ENCODE results near the gene KRTAP4-3.
"Not testable (repeated sequence)": the region's sequence is repeated elsewhere in the genome, so short reads cannot be mapped to it uniquely, and the experiment has no call there.

KRTAP4-3 gene

DNA sequence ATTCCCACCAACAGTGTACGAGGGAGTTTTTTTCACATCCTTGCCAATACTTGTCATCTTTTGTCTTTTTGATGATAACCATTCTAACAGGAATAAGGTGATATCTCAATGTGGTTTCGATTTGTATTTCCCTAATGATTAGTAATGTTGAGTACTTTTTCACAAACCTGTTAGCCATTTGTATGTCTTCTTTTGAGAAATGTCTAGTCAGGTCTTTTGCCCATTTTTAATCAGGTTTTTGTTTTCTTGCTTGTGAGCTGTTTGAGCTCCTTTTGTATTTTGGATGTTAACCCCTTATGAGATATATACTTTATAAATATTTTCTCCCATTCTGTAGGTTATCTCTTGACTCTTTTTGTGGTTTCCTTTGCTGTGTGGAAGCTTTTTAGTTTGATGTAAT, 16.5 kb downstream of the KRTAP4-3 start:
- DNase-seq (ENCODE audit: low read depth): no peak

DNA sequence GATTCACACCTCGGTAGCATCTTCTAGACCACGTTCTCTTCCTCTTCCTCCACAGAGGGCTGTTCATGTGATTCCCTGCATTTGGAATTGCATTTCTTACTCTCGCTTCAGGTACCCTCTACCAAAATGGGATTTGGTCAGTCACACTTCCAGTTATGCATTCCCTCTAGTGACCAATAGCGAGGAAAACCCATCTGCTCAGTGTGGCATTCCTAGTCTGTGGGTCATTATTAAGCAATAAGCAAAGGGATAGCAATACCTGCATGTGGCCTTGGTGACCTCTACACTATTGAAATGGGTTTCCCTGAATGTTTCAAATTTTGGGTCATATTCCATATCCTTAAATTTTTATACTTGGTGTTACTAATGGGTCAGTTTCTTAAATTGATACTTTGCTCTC, 18.0 kb downstream of the KRTAP4-3 start:
- no peak for DNase-seq (ENCODE audit: low read depth)

DNA sequence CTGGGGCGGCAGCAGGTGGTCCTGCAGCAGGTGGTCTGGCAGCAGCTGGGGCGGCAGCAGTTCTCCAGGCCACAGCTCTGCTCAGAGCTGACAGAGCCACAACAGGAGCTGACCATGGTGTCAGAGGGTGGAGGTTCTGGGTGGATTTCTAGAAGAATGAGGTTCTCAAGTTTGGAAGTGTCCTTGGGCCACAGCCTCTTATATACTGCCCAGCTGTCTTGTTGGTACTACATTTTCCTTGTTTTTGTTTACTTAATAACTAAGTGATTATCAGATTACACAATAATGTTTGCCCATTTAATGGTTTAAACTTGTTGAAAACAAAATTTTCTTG, 18.4 kb downstream of the KRTAP4-3 start, which contains the start of gene KRTAP4-5:
Gene KRTAP4-5 (minus strand): TSS at position 174 of the 334 bp plus-strand sequence. CDS start 58 bp downstream, at position 116.
- no peak for DNase-seq (ENCODE audit: low read depth)

DNA sequence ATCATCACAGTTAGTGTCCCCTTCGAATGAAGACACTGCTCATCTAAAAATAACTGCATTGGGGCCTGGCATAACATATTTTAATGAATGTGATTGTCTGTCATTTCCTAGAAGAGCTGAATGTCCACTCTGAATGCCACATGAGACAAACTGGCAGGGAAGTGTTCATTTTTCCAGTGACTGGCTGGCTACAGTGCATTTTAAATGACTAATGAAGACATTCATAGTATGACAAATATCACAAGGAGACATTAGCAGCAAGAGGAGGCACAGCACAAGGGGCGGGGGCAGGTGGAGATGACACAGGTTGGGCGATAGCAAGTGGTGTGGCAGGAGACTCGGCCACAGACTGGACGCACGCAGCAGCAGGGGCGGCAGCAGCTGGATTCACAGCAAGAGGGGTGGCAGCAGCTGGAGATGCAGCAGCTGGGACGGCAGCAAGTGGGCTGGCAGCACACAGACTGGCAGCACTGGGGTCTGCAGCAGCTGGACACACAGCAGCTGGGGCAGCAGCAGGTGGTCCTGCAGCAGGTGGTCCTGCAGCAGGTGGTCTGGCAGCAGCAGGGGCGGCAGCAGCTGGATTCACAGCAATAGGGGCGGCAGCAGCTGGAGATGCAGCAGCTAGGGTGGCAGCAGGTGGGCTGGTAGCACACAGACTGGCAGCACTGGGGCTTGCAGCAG, 18.9 kb downstream of the KRTAP4-3 start:
- not testable (repeated sequence) for DNase-seq (ENCODE audit: low read depth)

DNA sequence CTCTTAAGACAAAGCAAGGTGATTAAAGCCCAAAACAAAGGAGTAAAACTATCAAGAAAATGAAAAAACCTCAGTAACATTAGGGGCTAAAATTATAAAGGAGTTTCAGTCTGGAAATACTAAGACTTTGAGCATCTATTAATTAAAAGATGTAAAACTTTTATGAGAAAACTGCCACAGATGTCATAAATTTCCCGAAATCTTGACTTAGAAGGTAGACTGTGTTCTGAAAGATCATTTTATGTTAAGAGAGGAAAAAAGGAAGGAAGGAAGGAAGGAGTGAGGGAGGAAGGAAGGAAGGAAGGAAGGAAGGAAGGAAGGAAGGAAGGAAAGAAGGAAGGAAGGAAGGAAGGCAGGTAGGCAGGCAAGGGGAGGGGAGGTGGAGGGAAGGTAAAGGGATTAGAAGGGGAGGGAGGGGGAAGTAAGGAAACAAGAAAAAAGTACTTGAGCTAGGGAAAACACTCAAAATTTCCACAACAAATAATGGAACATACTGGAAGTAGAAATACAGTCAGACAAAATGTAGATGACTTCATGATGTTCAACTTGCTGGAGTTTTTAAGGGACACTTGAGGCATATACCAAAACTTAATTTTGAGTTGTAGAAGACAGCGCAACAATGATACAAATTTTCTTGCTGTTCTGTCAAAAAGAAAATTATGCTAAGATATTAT, 20.4 kb downstream of the KRTAP4-3 start:
- no peak for DNase-seq (ENCODE audit: low read depth)

DNA sequence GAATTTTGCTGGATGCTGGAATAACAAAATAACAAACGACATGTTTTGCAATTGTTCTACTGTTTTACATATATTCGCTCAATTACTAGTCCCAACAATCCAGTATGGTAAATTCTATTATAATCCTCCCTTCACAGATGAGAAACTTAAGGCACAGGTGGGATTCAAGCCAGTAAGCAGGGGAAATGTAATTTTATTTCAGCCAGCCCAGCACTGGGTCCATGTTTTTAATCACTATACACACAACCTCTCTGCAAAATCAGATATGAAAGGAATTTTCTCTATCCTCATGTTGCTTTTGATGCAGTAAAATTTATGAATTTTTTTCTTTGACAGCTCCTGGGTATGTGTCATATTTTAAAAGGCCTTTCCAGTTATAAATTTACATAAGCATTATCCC, 22.8 kb downstream of the KRTAP4-3 start:
- no peak for DNase-seq (ENCODE audit: low read depth)

DNA sequence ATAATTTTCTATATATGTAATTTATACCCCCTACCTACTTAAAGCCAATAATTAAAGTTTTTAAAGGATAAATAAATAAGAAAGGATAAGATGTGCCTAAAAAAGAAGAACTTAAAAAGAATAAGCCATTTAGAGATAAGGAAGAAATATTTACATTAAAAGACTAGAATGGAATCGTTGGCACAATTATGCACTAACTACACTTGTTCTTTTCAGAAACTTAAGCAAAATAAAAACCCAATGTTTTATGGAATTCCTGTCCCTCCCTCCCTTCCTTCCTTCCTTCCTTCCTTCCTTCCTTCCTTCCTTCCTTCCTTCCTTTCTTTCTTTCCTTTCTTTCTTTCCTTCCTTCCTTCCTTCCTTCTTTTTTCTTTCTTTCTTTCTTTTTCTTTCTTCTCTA, 23.2 kb downstream of the KRTAP4-3 start:
- no peak for DNase-seq (ENCODE audit: low read depth)

DNA sequence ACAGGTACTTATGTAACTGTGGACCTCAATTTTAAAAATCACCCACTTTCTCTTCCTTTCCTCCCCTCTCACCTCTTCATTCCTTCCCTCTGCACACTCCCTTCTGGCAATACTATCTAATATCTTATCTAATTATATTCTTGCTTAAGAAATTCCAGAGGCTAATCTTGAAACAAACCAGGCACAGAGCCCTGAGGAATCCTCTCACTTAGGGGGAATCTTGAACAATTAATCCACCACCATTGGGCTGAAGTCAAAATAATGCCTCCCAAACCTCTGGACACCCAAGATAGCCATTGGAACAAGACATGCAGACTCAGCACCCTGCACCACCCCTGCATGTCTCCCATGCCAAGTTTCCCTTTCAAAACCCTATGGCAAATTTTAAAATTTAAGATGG, 26.7 kb downstream of the KRTAP4-3 start:
- DNase-seq (ENCODE audit: low read depth): no peak

DNA sequence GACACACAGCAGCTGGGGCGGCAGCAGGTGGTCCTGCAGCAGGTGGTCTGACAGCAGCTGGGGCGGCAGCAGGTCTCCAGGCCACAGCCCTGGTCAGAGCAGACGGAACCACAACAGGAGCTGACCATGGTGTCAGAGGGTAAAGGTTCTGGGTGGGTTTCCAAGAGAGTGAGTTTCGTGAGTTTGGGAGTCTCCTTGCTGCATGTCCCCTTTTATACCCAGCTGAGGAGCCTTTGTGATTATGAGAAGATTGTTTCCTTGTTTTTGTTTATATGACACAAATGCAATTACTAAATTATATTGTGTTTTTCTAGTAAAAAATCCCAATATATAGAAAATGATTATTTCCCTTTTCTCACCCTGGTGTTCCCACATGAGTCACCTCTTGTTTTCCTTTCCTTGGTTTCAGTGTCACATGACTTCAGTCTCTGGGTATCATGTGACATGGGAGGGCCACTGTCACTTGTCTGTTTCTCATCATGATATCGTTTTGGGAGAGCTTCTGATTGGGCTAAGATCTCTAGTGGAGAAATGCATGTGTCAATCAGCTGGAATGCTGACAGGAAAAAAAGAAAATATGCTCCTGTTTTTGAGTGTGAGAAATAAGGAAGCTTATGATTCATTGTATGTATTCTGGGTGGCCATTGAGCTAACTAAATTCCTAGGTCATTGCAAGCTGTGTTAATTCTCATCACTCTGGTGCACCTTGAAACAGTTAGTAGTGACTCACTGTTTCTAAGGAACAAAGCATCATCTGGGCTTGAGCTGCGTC, 27.5 kb downstream of the KRTAP4-3 start, which contains the start of gene KRTAP4-6:
Gene KRTAP4-6 (minus strand): TSS at position 185 of the 772 bp plus-strand sequence. CDS start 57 bp downstream, at position 128.
- DNase-seq (ENCODE audit: low read depth): no peak

DNA sequence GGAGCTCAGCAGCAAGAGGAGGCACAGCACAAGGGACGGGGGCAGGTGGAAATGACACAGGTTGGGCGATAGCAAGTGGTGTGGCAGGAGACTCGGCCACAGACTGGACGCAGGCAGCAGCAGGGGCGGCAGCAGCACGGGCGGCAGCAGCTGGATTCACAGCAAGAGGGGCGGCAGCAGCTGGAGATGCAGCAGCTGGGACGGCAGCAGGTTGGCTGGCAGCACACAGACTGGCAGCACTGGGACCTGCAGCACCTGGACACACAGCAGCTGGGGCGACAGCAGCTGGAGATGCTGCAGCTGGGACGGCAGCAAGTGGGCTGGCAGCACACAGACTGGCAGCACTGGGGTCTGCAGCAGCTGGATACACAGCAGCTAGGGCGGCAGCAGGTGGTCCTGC, 28.2 kb downstream of the KRTAP4-3 start:
- DNase-seq (ENCODE audit: low read depth): not testable (repeated sequence)

DNA sequence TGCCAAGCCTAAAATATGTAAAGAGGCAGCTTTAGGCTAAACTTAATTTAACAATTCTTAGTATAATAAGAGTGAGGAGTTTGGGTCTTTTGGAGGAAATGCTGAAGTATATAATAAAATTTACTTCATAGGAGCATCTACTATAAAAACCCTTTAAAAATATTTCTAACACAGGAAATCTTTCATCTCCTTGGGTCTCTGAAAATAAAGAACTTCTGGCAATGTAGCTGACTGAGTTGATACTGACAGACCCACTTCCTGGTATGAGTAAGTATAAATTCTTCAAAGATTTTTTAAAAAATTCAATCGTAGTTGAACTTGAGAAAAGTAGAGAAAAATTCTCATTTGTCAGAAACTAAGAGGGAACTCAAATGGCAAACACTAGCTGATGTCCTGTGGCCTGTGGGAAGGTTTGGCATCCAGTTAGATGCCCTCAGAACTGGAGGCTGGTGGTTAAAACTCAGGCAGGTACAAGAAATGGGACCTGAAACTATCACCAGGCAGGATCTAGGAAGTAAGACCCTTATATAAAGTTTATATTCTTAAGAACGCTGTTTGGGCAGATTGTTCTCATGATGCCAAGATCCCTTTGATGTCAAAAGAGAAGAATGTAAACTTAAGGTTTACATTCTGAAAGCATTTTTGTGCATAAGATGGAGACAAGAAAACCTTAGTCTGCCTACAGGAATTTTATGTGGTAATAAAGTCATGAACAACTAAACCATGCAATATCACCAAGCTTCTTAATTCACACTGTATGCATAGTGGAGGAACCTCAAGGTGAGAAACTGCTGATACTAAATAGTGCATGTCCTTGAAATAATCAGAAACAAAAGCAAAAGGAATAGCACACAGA, 33.9 kb downstream of the KRTAP4-3 start:
- no peak for DNase-seq (ENCODE audit: low read depth)

DNA sequence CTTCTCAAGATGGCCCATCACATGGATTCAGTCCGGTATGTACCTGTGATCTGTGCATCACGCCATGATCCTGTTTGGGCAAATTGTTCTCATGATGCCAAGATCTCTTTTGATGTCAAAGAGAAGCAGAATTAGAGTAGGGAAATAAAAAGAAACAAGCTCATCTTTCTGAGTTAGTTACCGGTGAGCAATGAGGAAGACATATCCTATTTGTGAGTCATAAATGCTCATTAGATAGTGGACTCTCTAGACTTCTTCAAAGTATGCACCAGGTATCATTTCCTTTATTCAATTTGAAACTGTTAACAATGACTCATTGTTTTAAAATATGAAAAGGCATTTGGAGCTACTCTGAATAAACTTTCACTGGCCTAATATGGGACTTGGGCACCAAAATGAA, 36.0 kb downstream of the KRTAP4-3 start:
- DNase-seq (ENCODE audit: low read depth): no peak

DNA sequence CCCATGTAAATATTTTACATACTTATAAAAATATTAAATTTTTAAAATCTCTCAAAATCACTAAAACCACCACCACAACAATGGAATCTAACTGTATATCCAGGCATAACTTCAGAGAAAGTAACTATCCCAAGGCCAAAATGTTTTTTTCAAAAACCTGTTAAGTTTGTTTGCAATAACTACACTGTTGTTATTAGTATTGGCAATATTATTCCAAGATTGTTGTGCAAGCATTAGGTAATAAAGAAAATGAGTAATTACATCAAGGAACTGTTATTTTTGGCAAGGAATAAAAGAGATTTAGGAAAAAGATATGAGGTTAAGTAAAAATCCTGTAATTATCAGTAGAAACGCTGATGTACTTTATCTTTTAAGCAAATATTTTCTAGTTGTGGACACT, 40.6 kb downstream of the KRTAP4-3 start:
- DNase-seq (ENCODE audit: low read depth): no peak

DNA sequence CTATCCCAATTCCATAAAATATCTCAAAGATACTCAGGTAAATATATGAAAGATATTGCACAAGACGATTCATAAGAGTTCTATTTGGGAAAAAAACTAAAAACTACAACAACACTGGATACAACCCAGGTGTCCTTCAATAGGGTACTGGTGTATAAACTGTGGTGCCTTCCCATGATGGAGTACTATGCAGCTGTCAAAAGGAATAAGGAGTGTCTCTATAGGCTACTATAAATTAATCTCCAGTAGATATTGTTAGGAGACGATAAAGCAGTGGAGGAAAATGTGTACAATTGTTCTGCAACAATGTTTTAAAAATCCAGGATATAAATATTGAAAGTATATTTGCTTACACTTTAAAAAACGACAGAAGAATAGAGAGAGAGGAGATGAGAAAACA, 41.6 kb downstream of the KRTAP4-3 start:
- no peak for DNase-seq (ENCODE audit: low read depth)

DNA sequence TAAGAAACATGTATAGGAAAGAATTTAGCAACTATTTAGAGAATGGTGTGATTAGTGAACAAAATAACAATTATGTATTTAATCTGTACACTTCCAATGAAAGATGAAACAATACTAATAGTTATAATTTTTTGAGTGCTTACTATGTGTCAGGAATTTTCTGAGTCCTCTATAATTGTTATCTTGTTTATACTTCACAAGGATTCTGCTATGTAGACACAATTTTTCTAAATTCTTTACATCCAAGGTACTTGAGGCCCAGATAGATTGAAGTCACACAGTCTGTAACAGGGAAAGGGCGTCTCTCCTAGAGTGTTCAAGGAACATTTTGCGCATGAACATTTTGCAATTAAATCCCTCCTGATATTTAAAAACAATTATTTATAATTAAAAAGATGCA, 43.0 kb downstream of the KRTAP4-3 start:
- no peak for DNase-seq (ENCODE audit: low read depth)

DNA sequence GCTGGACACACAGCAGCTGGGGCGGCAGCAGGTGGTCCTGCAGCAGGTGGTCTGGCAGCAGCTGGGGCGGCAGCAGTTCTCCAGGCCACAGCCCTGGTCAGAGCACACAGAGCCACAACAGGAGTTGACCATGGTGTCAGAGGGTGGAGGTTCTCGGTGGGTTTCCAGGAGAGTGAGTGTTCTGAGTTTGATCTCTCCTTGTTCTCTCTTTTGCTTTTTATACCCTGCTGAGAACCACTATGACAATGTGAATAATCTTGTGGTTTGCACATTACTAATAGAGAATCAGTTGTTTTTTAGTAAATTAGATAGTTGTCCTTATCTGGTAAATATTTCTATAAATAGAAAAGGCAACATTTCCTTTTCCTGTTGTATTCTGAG, 44.0 kb downstream of the KRTAP4-3 start, which contains the start of gene KRTAP4-12:
Gene KRTAP4-12 (minus strand): TSS at position 192 of the 381 bp plus-strand sequence. CDS start 60 bp downstream, at position 132.
- not testable (repeated sequence) for DNase-seq (ENCODE audit: low read depth)

DNA sequence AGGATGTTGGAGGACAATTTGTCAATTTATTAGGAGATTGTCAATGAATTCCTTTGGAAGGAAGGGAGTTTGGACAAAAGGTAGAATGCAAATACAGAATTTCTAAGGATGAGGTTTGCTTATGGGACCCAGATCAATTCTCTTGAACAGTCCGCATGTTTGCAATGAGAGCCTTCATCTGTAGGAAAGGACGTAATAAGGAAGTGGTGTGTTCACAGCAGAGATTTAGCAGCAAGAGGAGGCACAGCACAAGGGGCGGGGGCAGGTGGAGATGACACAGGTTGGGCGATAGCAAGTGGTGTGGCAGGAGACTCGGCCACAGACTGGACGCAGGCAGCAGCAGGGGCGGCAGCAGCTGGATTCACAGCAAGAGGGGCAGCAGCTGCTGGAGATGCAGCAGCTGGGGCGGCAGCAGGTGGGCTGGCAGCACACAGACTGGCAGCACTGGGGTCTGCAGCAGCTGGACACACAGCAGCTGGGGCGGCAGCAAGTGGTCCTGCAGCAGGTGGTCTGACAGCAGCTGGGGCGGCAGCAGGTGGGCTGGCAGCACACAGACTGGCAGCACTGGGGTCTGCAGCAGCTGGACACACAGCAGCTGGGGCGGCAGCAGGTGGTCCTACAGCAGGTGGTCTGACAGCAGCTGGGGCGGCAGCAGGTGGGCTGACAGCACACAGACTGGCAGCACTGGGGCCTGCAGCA, 44.6 kb downstream of the KRTAP4-3 start:
- DNase-seq (ENCODE audit: low read depth): not testable (repeated sequence)

DNA sequence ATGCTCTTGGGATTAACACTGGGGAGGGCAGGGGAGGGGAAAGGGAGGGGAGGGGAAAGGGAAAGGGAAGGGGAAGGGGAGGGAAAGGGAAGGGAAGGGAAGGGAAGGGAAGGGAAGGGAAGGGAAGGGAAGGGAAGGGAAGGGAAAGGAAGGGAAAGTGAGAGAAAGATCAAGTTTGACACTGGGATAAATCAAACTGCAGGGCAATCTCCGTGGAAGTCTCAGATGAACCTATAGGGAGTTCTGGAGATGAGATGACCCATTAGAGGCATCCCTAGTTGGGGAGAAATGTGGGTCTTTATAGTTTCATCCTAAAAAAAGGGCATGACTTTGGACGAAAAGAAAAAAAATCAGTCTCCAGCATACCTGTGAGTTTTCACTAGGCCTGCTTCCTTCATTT, 46.3 kb downstream of the KRTAP4-3 start:
- DNase-seq (ENCODE audit: low read depth): no peak

DNA sequence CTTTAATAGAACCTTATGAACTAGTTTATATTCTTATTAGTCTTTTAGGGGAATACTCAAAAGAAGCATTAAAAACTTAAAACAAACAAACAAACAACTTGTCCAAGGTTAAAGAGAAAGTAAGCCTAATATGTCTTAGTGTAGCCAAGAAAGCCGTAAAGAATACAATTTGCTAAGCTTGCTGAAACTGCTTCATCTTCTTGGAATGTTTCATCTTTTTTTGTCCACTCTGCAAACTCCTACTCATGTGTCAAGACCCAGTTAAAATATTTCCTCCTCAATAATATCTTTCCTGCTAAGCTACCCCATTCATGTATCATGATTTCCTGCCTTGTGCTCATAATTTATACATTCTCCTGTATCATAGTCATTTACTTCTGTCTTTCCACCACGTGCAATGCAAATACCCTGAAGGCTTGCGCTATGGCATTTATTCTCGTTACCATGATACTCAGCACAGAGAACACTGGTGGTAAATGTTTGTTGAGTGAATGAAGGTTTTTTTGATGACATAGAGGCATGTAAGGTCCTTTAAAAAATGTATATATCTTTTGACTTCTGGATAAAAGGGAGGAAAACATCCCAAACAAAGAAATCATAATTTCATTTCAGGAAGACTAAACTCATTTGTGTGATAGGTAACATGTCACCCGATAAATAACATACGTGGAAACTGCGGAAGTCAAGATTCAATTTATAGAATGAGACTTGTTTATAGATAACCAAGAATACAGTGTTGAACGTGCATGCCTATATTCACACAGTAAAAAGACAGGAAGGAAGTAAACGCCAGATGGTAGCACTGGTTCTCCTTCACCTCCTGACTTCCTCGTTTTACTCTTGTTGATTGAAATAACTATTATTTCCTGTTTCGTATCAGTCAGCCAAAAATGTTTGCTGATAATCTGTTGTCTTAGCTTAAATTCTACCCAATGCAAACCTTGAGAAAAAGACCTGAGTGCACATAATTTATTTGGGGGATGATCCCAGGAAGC, 48.0 kb downstream of the KRTAP4-3 start:
- not testable (repeated sequence) for DNase-seq (ENCODE audit: low read depth)

DNA sequence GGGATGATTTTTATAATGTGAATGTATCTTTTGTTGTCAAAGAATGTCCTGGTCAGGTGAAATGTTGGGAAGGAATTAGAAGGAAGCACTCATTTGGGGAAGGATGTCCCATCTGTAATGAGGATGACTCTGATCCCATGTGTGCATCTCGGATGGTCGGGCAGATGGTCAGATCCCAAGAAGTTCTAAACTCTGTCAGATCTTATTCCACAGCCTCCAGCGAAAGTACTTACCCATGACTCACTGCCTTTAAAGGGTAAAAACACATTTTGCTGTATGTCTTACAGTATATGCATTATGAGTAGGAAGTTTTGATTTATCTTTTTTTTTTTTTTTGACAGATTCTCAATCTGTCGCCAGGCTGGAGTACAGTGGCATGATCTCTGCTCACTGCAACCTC, 49.3 kb downstream of the KRTAP4-3 start:
- no peak for DNase-seq (ENCODE audit: low read depth)

All from activated T-cell treated with anti-CD3 and anti-CD28 coated beads for 24 hours (primary cell).